Measurements from ENCODE around the gene CLHC1. TPM values are rescaled to one million over a fixed set of nuclear protein-coding genes. Genes with fewer than 3 reads are reported as not detected.
"Not testable (repeated sequence)": the region's sequence is repeated elsewhere in the genome, so short reads cannot be mapped to it uniquely, and the experiment has no call there.

CLHC1 gene
- total RNA-seq, 1 experiment from 2014 or later: 3.9 TPM

DNA sequence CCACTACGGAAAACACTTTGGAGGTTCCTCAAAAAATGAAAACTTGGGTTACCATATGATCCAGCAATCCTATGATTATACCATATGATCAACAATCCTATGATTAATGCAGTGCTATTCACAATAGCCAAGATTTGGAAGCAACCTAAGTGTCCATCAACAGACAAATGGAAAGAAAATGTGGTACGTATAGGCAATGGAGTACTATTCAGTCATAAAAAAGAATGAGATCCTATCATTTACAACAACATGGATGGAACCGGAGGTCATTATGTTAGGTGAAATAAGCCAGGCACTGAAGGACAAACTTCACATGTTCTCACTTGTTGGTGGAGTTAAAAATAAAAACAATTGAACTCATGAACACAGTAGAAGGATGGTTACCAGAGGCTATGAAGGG is 27.6 kb downstream of the CLHC1 start:
- Histone ChIP-seq H3K4me2 (ENCODE audit: low read length) (no peak overlapping the region), H3K4me1 (ENCODE audit: insufficient read depth, low read length) (no peaks in the 10 kb centered on the region), H3F3A (ENCODE audit: low read length, unreplicated experiment) (no peaks in the 10 kb centered on the region), H3K27me3 (ENCODE audit: low read length) (no peaks in the 10 kb centered on the region), H4K20me1 (ENCODE audit: low read length) (no peaks in the 10 kb centered on the region), H3K36me3 (ENCODE audit: low read depth, low read length) (no peaks in the 10 kb centered on the region; the same call in 1 of the 2 replicates), H3K9ac (ENCODE audit: low read length) (no peak overlapping the region), H3K9me2 (replicated peaks; ENCODE audit: low read length) (no peaks in the 10 kb centered on the region), H3K79me2 (ENCODE audit: low read length) (no peaks in the 10 kb centered on the region), H2AFZ (ENCODE audit: low read length) (no peak overlapping the region), H3K4me3 (ENCODE audit: low read length) (no peak overlapping the region), H3K27ac (ENCODE audit: low read length) (no peak overlapping the region), H3K9me3 (ENCODE audit: low read length) (no peaks in the 10 kb centered on the region)
- no peak for ATAC-seq
- intact Hi-C loops (cut with micrococcal nuclease): no loop called here
- POLR2A ChIA-PET (ENCODE audit: unreplicated experiment): no interaction called here
- no TSS peak for BruUV-seq (replicated peaks)
- TF ChIP-seq, protein P1, sequence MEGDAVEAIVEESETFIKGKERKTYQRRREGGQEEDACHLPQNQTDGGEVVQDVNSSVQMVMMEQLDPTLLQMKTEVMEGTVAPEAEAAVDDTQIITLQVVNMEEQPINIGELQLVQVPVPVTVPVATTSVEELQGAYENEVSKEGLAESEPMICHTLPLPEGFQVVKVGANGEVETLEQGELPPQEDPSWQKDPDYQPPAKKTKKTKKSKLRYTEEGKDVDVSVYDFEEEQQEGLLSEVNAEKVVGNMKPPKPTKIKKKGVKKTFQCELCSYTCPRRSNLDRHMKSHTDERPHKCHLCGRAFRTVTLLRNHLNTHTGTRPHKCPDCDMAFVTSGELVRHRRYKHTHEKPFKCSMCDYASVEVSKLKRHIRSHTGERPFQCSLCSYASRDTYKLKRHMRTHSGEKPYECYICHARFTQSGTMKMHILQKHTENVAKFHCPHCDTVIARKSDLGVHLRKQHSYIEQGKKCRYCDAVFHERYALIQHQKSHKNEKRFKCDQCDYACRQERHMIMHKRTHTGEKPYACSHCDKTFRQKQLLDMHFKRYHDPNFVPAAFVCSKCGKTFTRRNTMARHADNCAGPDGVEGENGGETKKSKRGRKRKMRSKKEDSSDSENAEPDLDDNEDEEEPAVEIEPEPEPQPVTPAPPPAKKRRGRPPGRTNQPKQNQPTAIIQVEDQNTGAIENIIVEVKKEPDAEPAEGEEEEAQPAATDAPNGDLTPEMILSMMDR (conservative IDR thresholded peaks at IDR 0.05; ENCODE audit: low read depth, low read length): no peak
- TF ChIP-seq EZH2 (IDR thresholded peaks at IDR 0.05; ENCODE audit: low read length, unreplicated experiment): no peak
- no peak for TF ChIP-seq EZH2phosphoT487 (IDR thresholded peaks at IDR 0.05; ENCODE audit: borderline replicate concordance, low read length)
- CTCF ChIA-PET: no interaction called here
- DNase-seq: no peak

- POLR2A ChIA-PET (ENCODE audit: unreplicated experiment): no interaction called here
- ATAC-seq (no peak), DNase-seq (no peak)
- TF ChIP-seq EZH2phosphoT487 (IDR thresholded peaks at IDR 0.05; ENCODE audit: borderline replicate concordance, low read length) (no peak), EZH2 (IDR thresholded peaks at IDR 0.05; ENCODE audit: low read length, unreplicated experiment) (no peak)
- TF ChIP-seq, protein P1 (conservative IDR thresholded peaks at IDR 0.05; ENCODE audit: low read depth, low read length): no peak
- Histone ChIP-seq H3K27me3 (ENCODE audit: low read length) (no peaks in the 10 kb centered on the region), H3F3A (ENCODE audit: low read length, unreplicated experiment) (no peaks in the 10 kb centered on the region), H3K4me2 (ENCODE audit: low read length) (no peak overlapping the region), H4K20me1 (ENCODE audit: low read length) (no peaks in the 10 kb centered on the region), H3K9me2 (replicated peaks; ENCODE audit: low read length) (no peaks in the 10 kb centered on the region), H3K9ac (ENCODE audit: low read length) (no peak overlapping the region), H3K9me3 (ENCODE audit: low read length) (no peaks in the 10 kb centered on the region), H3K27ac (ENCODE audit: low read length) (no peak overlapping the region), H3K4me1 (ENCODE audit: insufficient read depth, low read length) (no peaks in the 10 kb centered on the region), H3K4me3 (ENCODE audit: low read length) (no peak overlapping the region), H2AFZ (ENCODE audit: low read length) (no peak overlapping the region), H3K36me3 (ENCODE audit: low read depth, low read length) (no peaks in the 10 kb centered on the region; the same call in 1 of the 2 replicates), H3K79me2 (ENCODE audit: low read length) (no peaks in the 10 kb centered on the region)
- intact Hi-C loops (cut with micrococcal nuclease): no loop called here
- CTCF ChIA-PET: no interaction called here
- no TSS peak for BruUV-seq (replicated peaks)
These were observed 31.7 kb downstream of the CLHC1 start for GRCh38 chr2:55200416-55200815.

- Histone ChIP-seq H3K36me3 (ENCODE audit: low read depth, low read length) (no peaks in the 10 kb centered on the region; the same call in 1 of the 2 replicates), H3K4me2 (ENCODE audit: low read length) (no peak overlapping the region), H3K9me2 (replicated peaks; ENCODE audit: low read length) (no peaks in the 10 kb centered on the region), H3K9ac (ENCODE audit: low read length) (no peak overlapping the region), H3K9me3 (ENCODE audit: low read length) (no peaks in the 10 kb centered on the region), H3K4me3 (ENCODE audit: low read length) (no peak overlapping the region), H3K4me1 (ENCODE audit: insufficient read depth, low read length) (no peaks in the 10 kb centered on the region), H3K27me3 (ENCODE audit: low read length) (no peaks in the 10 kb centered on the region), H3K79me2 (ENCODE audit: low read length) (no peaks in the 10 kb centered on the region), H3F3A (ENCODE audit: low read length, unreplicated experiment) (no peaks in the 10 kb centered on the region), H2AFZ (ENCODE audit: low read length) (no peak overlapping the region), H3K27ac (ENCODE audit: low read length) (no peak overlapping the region), H4K20me1 (ENCODE audit: low read length) (no peaks in the 10 kb centered on the region)
- no TSS peak for BruUV-seq (replicated peaks)
- intact Hi-C loops (cut with micrococcal nuclease): no loop called here
- TF ChIP-seq, protein P1 (conservative IDR thresholded peaks at IDR 0.05; ENCODE audit: low read depth, low read length): no peak
- TF ChIP-seq EZH2 (IDR thresholded peaks at IDR 0.05; ENCODE audit: low read length, unreplicated experiment) (no peak), EZH2phosphoT487 (IDR thresholded peaks at IDR 0.05; ENCODE audit: borderline replicate concordance, low read length) (no peak)
- no peak for ATAC-seq
- DNase-seq: no peak
- ChIA-PET CTCF (no interaction called here), POLR2A (ENCODE audit: unreplicated experiment) (interaction anchor here (0.6 kb wide), 1 partner anchor 323 kb away, joined by 3 read pairs; no protein-coding TSS in a partner anchor)
These were observed 35.6 kb downstream of the CLHC1 start for GRCh38 chr2:55196526-55196925.

GRCh38 chr2:55191888-55192287 is 40.2 kb downstream of the CLHC1 start:
- H3K4me1 ChIP-seq (ENCODE audit: insufficient read depth, low read length); H3F3A ChIP-seq (ENCODE audit: low read length, unreplicated experiment); H3K9ac ChIP-seq (ENCODE audit: low read length); POLR2A ChIA-PET (ENCODE audit: unreplicated experiment); H3K4me3 ChIP-seq (ENCODE audit: low read length); ATAC-seq; BruUV-seq (replicated peaks); CTCF ChIA-PET; H3K9me2 ChIP-seq (replicated peaks; ENCODE audit: low read length); H2AFZ ChIP-seq (ENCODE audit: low read length); H4K20me1 ChIP-seq (ENCODE audit: low read length); H3K4me2 ChIP-seq (ENCODE audit: low read length); H3K79me2 ChIP-seq (ENCODE audit: low read length); H3K27me3 ChIP-seq (ENCODE audit: low read length); H3K9me3 ChIP-seq (ENCODE audit: low read length); H3K27ac ChIP-seq (ENCODE audit: low read length); H3K36me3 ChIP-seq (ENCODE audit: low read depth, low read length); intact Hi-C loops (cut with micrococcal nuclease); DNase-seq: not testable (repeated sequence)

Measured in PC-3 (cell line).